Cardiac fibroblast (primary cell): ENCODE data around the gene TNNC1.

Experiments used
- DNase-seq, 2 donors: peaks; one replicate each; pipeline versions ENCODE4 v3.0.0 to v3.0.0-alpha.2; 2010; ENCODE audit warnings: low read depth in 2 of 2
- H3K4me3 ChIP-seq, 2 donors: replicated peaks in 1 of 2; 1 replicate in 1 of 2; 2 replicates in 1 of 2; pipeline ENCODE4 v1.5.1; 2011; ENCODE audit warnings: low read depth in 2 of 2, low read length in 2 of 2, mild to moderate bottlenecking in 2 of 2, moderate library complexity in 1 of 2
- CTCF ChIP-seq: IDR thresholded peaks from one replicate; pipeline ENCODE4 v1.5.1; 2011; ENCODE audit warnings: low read depth, mild to moderate bottlenecking, low read length, inconsistent platforms

The TNNC1 gene

DNA sequence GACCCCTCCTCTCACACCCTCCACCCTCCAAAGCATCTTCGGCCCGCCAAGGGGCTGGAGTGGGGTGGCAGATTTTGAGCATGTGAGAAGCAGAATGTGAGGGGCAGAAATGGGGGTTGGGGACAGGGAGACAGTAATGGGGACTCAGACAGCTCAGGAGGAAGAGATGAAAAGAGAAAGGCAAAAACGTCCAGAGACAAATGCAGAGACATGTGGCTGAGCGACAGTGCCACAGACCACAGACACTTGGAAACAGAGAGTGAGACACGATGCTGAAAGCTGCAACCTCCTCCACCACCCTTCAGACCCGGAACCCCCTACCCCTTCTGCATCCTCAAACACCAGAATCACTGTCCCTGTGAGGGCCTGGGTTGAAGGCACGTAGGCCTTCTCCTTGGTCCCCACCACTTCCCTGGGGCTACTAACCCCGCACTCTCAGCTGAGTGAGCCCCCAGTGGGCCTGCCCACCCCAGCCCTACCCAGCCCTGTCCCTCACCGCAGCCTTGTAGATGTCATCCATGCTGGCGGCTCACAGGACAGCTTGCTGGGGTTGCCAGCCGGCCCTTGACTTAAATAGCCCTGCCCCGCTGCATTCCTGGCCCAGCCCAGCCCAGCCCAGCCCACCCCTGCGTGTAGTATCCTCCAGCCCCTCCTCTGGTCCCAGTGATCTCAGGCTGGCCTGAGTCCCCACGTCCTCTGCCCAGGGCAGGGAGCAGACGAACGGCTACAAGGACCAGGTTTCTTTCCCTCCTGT is at the start of gene TNNC1:
Gene TNNC1, minus strand, starts transcription at position 546 of the 754 bp plus-strand sequence. Its CDS starts 26 bp downstream, at position 520.
- no peak for DNase-seq
- H3K4me3 ChIP-seq, result peak within 1 kb of the TSS in 1 of 2 donors; percentile 84
- no peak for TF ChIP-seq CTCF

- no peak for TF ChIP-seq CTCF
- DNase-seq, result no peak
- no peak overlapping the region for H3K4me3 ChIP-seq
Observed at GRCh38 chr3:52502808-52503350, 49.0 kb upstream of the TNNC1 start.

DNA sequence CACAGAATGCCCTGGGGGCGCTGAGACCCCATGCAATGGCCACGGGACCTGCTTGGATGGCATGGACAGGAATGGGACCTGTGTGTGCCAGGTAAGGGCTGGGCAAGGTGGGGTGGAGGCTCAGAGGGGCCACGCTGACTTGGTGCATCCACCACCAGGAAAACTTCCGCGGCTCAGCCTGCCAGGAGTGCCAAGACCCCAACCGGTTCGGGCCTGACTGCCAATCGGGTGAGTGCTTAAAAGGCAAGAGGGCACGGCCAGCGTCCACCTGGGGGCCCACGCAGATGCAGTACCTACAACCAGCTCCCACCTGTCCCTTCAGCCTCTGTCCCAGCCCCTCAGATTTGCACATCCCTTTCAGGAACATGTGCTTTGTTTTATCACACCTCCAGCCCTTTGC is 48.2 kb upstream of the TNNC1 start:
- no peak for DNase-seq
- no peak overlapping the region for H3K4me3 ChIP-seq
- TF ChIP-seq CTCF, result no peak

DNA sequence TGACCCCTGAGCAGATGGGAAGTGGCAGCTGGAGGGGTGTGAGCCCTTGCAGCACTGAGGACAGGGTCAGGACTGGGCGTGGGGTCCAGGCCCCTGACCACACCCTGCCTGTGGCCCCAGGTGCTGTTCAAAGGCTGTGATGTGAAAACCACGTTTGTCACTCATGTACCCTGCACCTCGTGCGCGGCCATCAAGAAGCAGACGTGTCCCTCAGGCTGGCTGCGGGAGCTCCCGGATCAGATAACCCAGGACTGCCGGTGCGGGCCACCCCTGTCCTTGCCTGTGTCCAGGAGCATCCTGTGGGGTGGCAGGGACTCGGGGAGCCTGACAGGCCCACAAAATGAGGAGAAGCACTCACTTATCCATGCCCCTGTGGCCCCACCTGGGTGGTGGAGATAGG is 47.2 kb upstream of the TNNC1 start:
- no peak for TF ChIP-seq CTCF
- DNase-seq, result no peak

DNA sequence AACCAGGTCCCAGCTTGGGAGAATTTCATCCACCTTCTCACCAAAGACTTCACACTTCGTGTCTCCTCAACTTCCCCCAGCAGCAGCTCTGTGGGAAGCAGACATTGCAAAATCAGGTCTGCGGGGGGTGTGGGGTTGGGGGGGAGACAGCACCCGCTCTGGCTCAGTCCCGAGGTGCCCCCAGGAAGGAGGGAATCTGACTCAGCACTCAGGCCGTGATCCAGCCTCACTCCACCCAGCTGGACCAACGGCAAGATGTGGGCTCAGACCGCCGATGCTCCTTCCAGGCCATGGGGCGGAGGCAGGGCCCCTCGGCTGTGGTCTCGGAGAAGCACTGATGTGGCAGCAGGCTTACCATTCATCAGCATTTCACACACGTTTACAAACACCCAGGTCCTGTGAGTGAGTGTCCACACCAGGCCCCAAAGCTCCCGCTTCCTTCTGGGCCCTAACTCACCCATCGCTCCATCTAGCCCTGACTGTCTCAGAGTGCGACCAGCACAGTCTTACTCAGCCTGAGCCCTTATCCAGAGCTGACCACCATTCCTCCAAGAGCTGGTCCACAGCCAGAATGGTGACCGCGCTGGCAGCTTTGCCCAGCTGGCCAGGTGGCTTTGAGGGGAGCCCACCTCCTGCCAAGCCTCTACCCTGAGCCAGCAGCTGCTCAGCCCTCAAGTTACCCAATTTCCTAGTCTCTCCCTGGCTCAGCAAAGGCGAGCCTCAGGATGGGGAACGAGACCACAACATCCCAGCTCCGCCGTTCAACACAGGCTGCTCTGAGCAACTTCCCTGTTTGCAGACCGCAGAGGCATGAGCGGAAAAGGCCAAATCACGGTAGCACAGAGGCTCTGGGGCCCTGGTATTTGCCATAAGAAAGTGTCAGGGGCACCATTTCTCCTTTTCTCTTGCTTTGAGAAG is 44.6 kb upstream of the TNNC1 start:
- no peak overlapping the region for H3K4me3 ChIP-seq
- DNase-seq, result peak; percentile 49 to 82
- no peak for TF ChIP-seq CTCF

More for the DNA sequence above, 47.2 kb upstream of the TNNC1 start:
- H3K4me3 ChIP-seq, result no peak overlapping the region

DNA sequence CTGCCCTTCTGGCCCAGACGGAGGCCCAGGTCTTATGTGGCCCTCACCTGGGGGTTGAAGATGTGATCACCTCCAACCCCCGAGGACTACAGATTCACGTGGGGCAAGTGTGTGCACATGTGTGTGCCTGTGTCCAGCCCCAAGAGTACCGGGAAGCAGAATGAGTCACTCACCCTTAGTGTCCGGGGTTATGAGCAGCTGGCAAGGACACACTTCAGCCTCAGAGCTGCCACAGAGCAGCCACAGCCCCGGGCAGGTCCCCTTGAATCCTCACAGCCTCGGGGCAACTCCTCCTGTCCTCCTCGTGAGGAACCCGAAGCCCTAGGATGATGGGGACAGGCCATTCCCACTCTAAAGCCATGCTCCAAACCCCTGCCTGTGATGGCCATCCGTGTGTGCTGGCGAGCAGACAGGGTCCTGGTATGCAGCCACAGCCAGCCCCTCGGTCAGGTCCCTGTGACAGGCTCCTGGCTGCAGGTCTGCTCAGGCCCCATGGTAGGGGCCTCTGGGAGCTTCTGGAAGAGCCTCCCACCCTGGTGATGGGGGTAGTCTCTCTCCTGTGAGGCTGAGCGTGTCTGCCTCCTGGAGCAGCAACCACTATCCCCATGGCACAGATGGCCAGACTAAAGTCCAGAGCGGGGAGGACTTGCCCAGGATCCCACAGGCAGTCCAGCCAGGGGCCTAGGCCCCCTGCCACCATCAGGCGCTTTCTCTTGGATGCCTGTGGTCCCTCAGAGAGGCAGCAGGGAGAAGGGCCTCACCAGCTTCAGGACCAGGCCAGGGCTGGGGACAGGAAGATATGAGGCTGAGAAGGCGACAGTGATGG is 42.1 kb upstream of the TNNC1 start:
- peak; percentile 61 to 67 for DNase-seq
- no peak for TF ChIP-seq CTCF
- no peak overlapping the region for H3K4me3 ChIP-seq
